Esophagus muscularis mucosa (tissue), 4 donors: Measurements from ENCODE around the gene KLHL30. TPM values are rescaled to one million over a fixed set of nuclear protein-coding genes. Genes with fewer than 3 reads are reported as not detected.

Experiments
- DNase-seq: peaks from one replicate; pipeline ENCODE4 v3.0.0-alpha.2; 2017; ENCODE audit errors: extremely low spot score
- H3K27ac ChIP-seq, 4 donors: fragments of 200-600 bp; sonication (generic); replicated peaks in 1 of 4; 1 replicate in 3 of 4; 2 replicates in 1 of 4; pipeline ENCODE4 v1.5.1; 2016 to 2019; ENCODE audit warnings: mild to moderate bottlenecking in 1 of 4
- H3K27me3 ChIP-seq, 4 donors: fragments of 200-600 bp; sonication (generic); one replicate each; pipeline versions ENCODE4 v1.5.1 to v1.6.0; 2016 to 2019
- H3K36me3 ChIP-seq, 4 donors: fragments of 200-600 bp; sonication (generic); one replicate each; pipeline ENCODE4 v1.5.1; 2016 to 2019
- H3K4me1 ChIP-seq, 4 donors: fragments of 200-600 bp; sonication (generic); one replicate each; pipeline ENCODE4 v1.5.1; 2016 to 2019
- H3K4me3 ChIP-seq, 4 donors: fragments of 200-600 bp; sonication (generic); 1 replicate in 2 of 4; 2 replicates in 2 of 4; pipeline ENCODE4 v1.5.1; 2016 to 2019; ENCODE audit warnings: mild to moderate bottlenecking in 4 of 4, moderate library complexity in 1 of 4
- H3K9me3 ChIP-seq, 4 donors: fragments of 200-600 bp; sonication (generic); 1 replicate in 3 of 4; 2 replicates in 1 of 4; pipeline ENCODE4 v1.5.1; 2016 to 2019
- CTCF ChIP-seq, 3 experiments: fragments of 200-600 bp in 2 of 3; fragments of 450-650 bp in 1 of 3; sonication (generic) in 2 of 3; IDR thresholded peaks; one replicate each; pipeline ENCODE4 v1.5.1; 2017 to 2019; ENCODE audit warnings: antibody characterized with exemption in 3 of 3, mild to moderate bottlenecking in 2 of 3, moderate library complexity in 1 of 3
- EP300 ChIP-seq: sonication (generic); formaldehyde crosslinking; IDR thresholded peaks from one replicate; pipeline ENCODE4 v1.6.1; 2017; ENCODE audit warnings: antibody characterized with exemption
- POLR2A ChIP-seq: fragments of 450-650 bp; IDR thresholded peaks from one replicate; pipeline ENCODE4 v1.6.1; 2017; ENCODE audit warnings: antibody characterized with exemption, moderate library complexity, mild to moderate bottlenecking, low read depth
- POLR2AphosphoS5 ChIP-seq, 2 donors: sonication (generic); formaldehyde crosslinking; IDR thresholded peaks; one replicate each; pipeline ENCODE4 v1.6.1; 2017; ENCODE audit warnings: antibody characterized with exemption in 2 of 2
- WGBS: methylation state at CpG from one replicate; pipeline ENCODE4 v1.1.5; 2018; 5-methylcytosine and 5-hydroxymethylcytosine counted together
- intact Hi-C: fragments of 100-400 bp; cut with DNase I; formaldehyde crosslinking; loops from one replicate; pipeline ENCODE4 v1.15.1; 2023
- total RNA-seq, 4 donors: library from RNA; depleted of rRNA; stranded (reverse); fragments of >200 nt; gene quantifications; one replicate each; pipeline versions ENCODE4 v1.1.0 to v1.2.1, GENCODE V29; 2016

KLHL30 gene
- total RNA-seq, 4 donors from 2014 or later, result 1.2 to 8.0 (median 4.4) TPM

- intact Hi-C loops, result no loop called here
- Histone ChIP-seq H3K27me3 (no peaks in the 10 kb centered on the region), H3K27ac (no peak overlapping the region), H3K9me3 (no peaks in the 10 kb centered on the region), H3K4me1 (peaks cover 5 to 15% (median 11%) of the 10 kb centered on the region in 4 donors), H3K36me3 (peaks cover 0 to 17% (median 0%) of the 10 kb centered on the region in 4 donors), H3K4me3 (no peak overlapping the region)
- TF ChIP-seq POLR2AphosphoS5 (IDR thresholded peaks at IDR 0.05), result no peak
- no peak for TF ChIP-seq CTCF (IDR thresholded peaks at IDR 0.05)
- DNase-seq, result no peak
- 92% methylated on average over 22 of the region's 22 CpGs for WGBS
Observed at GRCh38 chr2:238129166-238130010, 9.1 kb upstream of the KLHL30 start.

GRCh38 chr2:238130111-238130695 is 8.3 kb upstream of the KLHL30 start:
- no peaks in the 10 kb centered on the region for H3K9me3 ChIP-seq
- 84% methylated on average over 20 of the region's 28 CpGs for WGBS
- H3K27me3 ChIP-seq, result no peaks in the 10 kb centered on the region
- no peak overlapping the region for H3K4me3 ChIP-seq
- intact Hi-C loops, result no loop called here
- H3K27ac ChIP-seq, result no peak overlapping the region
- peaks cover 0 to 17% (median 0%) of the 10 kb centered on the region in 4 donors for H3K36me3 ChIP-seq
- peaks cover 5 to 15% (median 11%) of the 10 kb centered on the region in 4 donors for H3K4me1 ChIP-seq
- DNase-seq, result no peak
- TF ChIP-seq POLR2AphosphoS5 (IDR thresholded peaks at IDR 0.05) (no peak), EP300 (no peak), POLR2A (no peak), CTCF (IDR thresholded peaks at IDR 0.05) (no peak)

- TF ChIP-seq POLR2AphosphoS5 (IDR thresholded peaks at IDR 0.05) (no peak), POLR2A (no peak), CTCF (IDR thresholded peaks at IDR 0.05) (no peak), EP300 (no peak)
- peaks cover 0 to 17% (median 0%) of the 10 kb centered on the region in 4 donors for H3K36me3 ChIP-seq
- intact Hi-C loops, result no loop called here
- no peaks in the 10 kb centered on the region for H3K27me3 ChIP-seq
- DNase-seq, result no peak
- no peak overlapping the region for H3K4me3 ChIP-seq
- peaks cover 5 to 15% (median 11%) of the 10 kb centered on the region in 4 donors for H3K4me1 ChIP-seq
- no peak overlapping the region for H3K27ac ChIP-seq
- H3K9me3 ChIP-seq, result no peaks in the 10 kb centered on the region
- 93% methylated on average over 33 of the region's 68 CpGs for WGBS
Observed at GRCh38 chr2:238130696-238131628, 7.5 kb upstream of the KLHL30 start.

DNA sequence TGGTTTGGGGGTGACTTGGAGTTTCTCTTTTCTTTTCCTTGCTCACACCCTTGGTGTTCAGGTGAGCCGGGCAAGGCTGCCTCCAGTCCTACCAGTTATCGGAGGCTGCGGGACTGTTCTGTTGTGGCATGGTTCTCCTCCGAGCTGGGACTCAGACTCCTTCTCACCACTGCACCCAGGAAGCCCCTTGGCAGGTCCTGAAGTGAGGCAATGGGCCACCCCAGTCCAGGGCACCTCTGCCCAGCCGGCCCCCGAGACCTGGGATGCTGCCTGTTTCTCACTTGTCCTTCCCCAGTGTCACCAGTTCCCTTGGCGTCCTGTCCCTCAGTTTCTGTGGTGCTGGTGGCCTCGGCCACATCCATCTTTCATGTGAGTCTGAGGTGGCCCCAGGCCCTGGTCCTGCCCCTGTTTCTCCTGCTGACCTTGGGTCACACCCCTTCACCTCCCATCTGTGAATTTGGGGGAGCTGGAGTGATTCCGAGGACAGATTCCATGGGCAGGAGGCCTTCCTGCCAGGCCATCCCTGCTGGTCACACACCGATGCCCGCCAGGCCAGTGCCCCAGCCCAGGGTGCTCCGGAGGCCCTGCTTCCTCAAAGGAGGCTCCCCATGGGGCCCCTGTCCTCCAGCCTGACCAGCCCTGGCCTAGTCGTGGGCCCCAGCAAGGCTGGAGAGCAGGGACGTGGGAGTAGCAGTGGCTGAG is 6.6 kb upstream of the KLHL30 start:
- DNase-seq, result no peak
- intact Hi-C loops, result no loop called here
- TF ChIP-seq POLR2AphosphoS5 (IDR thresholded peaks at IDR 0.05), result no peak
- no peak for TF ChIP-seq EP300
- TF ChIP-seq CTCF (IDR thresholded peaks at IDR 0.05), result no peak
- TF ChIP-seq POLR2A, result no peak
- Histone ChIP-seq H3K4me1 (peaks cover 9 to 16% (median 11%) of the 10 kb centered on the region in 4 donors), H3K9me3 (no peaks in the 10 kb centered on the region), H3K4me3 (no peak overlapping the region), H3K27me3 (no peaks in the 10 kb centered on the region), H3K36me3 (peaks cover 0 to 17% (median 0%) of the 10 kb centered on the region in 4 donors), H3K27ac (no peak overlapping the region)
- 89% methylated on average over 10 of the region's 14 CpGs for WGBS
